Hepatocyte (in vitro differentiated cells): ENCODE measurements around the gene BCL10. TPM values are rescaled to one million over a fixed set of nuclear protein-coding genes. Genes with fewer than 3 reads are reported as not detected.
A peak's percentile ranks its signal among the peaks of the same experiment; 100 is the strongest.

Experiments used
- DNase-seq: peaks from one replicate; pipeline ENCODE4 v3.0.0-alpha.2; 2016; ENCODE audit warnings: low spot score
- H2AFZ ChIP-seq: fragments of 200-600 bp; sonication (generic); 2 replicates; pipeline ENCODE4 v1.6.0; 2016; ENCODE audit warnings: antibody characterized with exemption, mild to moderate bottlenecking
- H3K27ac ChIP-seq: fragments of 200-600 bp; sonication (generic); 2 replicates; pipeline ENCODE4 v1.5.1; 2016; ENCODE audit warnings: mild to moderate bottlenecking
- H3K27me3 ChIP-seq: fragments of 200-600 bp; sonication (generic); 2 replicates; pipeline ENCODE4 v1.6.1; 2016
- H3K36me3 ChIP-seq: fragments of 200-600 bp; sonication (generic); replicated peaks from 2 replicates; pipeline ENCODE4 v1.5.1; 2016; ENCODE audit warnings: low read depth; ENCODE audit not compliant: insufficient read depth
- H3K4me1 ChIP-seq: fragments of 200-600 bp; sonication (generic); 2 replicates; pipeline ENCODE4 v1.5.1; 2016; ENCODE audit warnings: mild to moderate bottlenecking, moderate library complexity; ENCODE audit not compliant: insufficient read depth
- H3K4me2 ChIP-seq: fragments of 200-600 bp; sonication (generic); 2 replicates; pipeline ENCODE4 v1.6.0; 2016
- H3K4me3 ChIP-seq: fragments of 200-600 bp; sonication (generic); 2 replicates; pipeline ENCODE4 v1.5.1; 2016; ENCODE audit warnings: mild to moderate bottlenecking
- H3K79me2 ChIP-seq: fragments of 200-600 bp; sonication (generic); 2 replicates; pipeline ENCODE4 v1.6.0; 2017; ENCODE audit warnings: mild to moderate bottlenecking
- H3K9me2 ChIP-seq: fragments of 200-600 bp; sonication (generic); replicated peaks from 2 replicates; pipeline ENCODE4 v1.6.0; 2017; ENCODE audit warnings: mild to moderate bottlenecking; ENCODE audit not compliant: insufficient read depth
- H3K9me3 ChIP-seq: fragments of 200-600 bp; sonication (generic); 2 replicates; pipeline ENCODE4 v1.5.1; 2016; ENCODE audit warnings: low read depth, mild to moderate bottlenecking
- H4K20me1 ChIP-seq: fragments of 200-600 bp; sonication (generic); 2 replicates; pipeline ENCODE4 v1.6.0; 2016; ENCODE audit warnings: mild to moderate bottlenecking; ENCODE audit not compliant: insufficient read depth, poor library complexity, severe bottlenecking
- CTCF ChIP-seq: fragments of 200-600 bp; sonication (generic); IDR thresholded peaks from 2 replicates; pipeline ENCODE4 v1.5.1; 2016; ENCODE audit warnings: antibody characterized with exemption, mild to moderate bottlenecking; ENCODE audit not compliant: poor library complexity
- EZH2 ChIP-seq: fragments of 200-600 bp; sonication (generic); IDR thresholded peaks from 2 replicates; pipeline ENCODE4 v1.6.1; 2016; ENCODE audit warnings: antibody characterized with exemption, mild to moderate bottlenecking, borderline replicate concordance
- EZH2phosphoT487 ChIP-seq: fragments of 200-600 bp; sonication (generic); IDR thresholded peaks from one replicate; pipeline ENCODE4 v1.6.1; 2018; ENCODE audit warnings: antibody characterized with exemption, mild to moderate bottlenecking, low read depth, moderate library complexity; ENCODE audit not compliant: unreplicated experiment, severe bottlenecking
- WGBS: methylation state at CpG from one replicate; pipeline ENCODE4 v1.1.6; 2016; ENCODE audit warnings: low lambda C conversion rate; ENCODE audit errors: missing lambda C conversion rate; 5-methylcytosine and 5-hydroxymethylcytosine counted together
- polyA plus RNA-seq: library from polyadenylated mRNA; unstranded; fragments of >200 nt; fragmentation: Nextera tagmentation; extraction: Ambion mirVana; gene quantifications from 2 replicates; pipeline ENCODE4 v1.2.1, GENCODE V29; 2016
- total RNA-seq: library from RNA; depleted of rRNA; stranded (reverse); fragments of >200 nt; gene quantifications from 2 replicates; pipeline ENCODE4 v1.2.3, GENCODE V29; 2014

The BCL10 gene
- total and polyA plus RNA-seq, 2 experiments from 2014 or later: 25.9 to 33.5 TPM

DNA sequence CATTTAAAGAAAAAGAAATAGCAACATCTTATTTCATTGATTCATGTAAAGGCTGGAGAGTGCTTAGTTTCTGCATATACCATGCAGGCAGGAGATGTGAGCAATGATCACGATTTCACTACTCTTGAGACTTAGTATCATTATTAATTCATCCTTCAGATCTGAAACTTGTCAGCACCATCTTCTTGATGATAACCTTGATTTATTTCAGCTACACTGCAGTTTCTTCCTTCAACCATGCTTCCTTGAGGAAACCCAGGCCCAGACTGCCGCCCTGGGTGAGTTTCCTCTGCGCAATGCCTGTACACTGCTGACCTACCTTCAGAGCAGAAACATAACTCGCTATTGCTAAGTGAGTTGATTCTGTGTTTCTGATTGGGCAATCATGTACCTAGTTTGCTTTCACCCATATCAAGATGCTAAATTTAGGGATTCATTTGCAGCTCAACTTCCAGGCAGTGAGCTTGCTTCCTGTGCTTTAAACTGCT lies 13.5 kb upstream of the BCL10 start:
- DNase-seq: no peak
- H3K4me3 ChIP-seq: no peak overlapping the region
- H3K9me2 ChIP-seq: no peaks in the 10 kb centered on the region
- H3K4me2 ChIP-seq: no peak overlapping the region
- 85% methylated on average over 4 of the region's 4 CpGs for WGBS
- no peaks in the 10 kb centered on the region for H3K36me3 ChIP-seq
- H3K4me1 ChIP-seq: no peaks in the 10 kb centered on the region
- no peak for TF ChIP-seq CTCF
- TF ChIP-seq EZH2: no peak
- TF ChIP-seq EZH2phosphoT487: no peak
- H2AFZ ChIP-seq: no peak overlapping the region
- no peak overlapping the region for H3K27ac ChIP-seq
- H3K79me2 ChIP-seq: no peaks in the 10 kb centered on the region
- no peaks in the 10 kb centered on the region for H3K27me3 ChIP-seq
- H3K9me3 ChIP-seq: no peaks in the 10 kb centered on the region
- no peaks in the 10 kb centered on the region for H4K20me1 ChIP-seq

DNA sequence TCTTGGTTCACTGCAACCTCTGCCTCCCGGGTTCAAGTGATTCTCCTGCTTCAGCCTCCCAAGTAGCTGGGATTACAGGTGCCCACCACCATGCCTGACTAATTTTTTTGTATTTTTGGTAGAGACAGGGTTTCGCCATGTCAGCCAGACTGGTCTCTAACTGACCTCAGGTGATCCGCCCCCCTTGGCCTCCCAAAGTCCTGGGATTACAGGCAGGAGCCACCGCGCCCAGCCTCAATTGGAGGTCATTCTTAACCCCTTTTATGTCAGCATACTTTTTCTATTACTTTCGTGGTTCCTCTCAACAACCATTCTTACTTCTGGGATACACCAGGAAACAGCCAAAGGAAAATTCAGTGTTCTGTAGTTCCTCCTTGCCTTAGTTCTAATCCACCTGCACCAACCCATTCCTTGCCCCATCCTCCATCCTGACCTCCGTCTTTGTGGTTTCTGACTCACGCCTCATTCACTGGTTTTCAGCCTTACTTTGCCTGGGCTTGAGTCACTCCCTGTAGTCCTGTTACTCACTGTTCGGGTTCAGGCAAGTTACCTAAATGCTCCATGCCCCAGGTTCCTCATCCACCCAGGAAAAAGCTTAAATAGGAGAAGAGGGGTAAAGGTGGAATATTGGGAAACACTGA lies 12.9 kb upstream of the BCL10 start:
- TF ChIP-seq CTCF (no peak), EZH2 (no peak), EZH2phosphoT487 (no peak)
- Histone ChIP-seq H3K4me2 (no peak overlapping the region), H2AFZ (no peak overlapping the region), H3K4me1 (no peaks in the 10 kb centered on the region), H3K27me3 (no peaks in the 10 kb centered on the region), H3K9me2 (no peaks in the 10 kb centered on the region), H3K27ac (no peak overlapping the region), H3K9me3 (no peaks in the 10 kb centered on the region), H3K79me2 (no peaks in the 10 kb centered on the region), H4K20me1 (no peaks in the 10 kb centered on the region), H3K4me3 (no peak overlapping the region), H3K36me3 (no peaks in the 10 kb centered on the region)
- peak; percentile 37 for DNase-seq
- whole genome bisulfite sequencing: 85% methylated on average over 9 of the region's 9 CpGs

- Histone ChIP-seq H3K4me3 (no peak overlapping the region), H3K79me2 (no peaks in the 10 kb centered on the region), H3K27me3 (no peaks in the 10 kb centered on the region), H3K9me3 (no peaks in the 10 kb centered on the region), H3K9me2 (no peaks in the 10 kb centered on the region), H3K4me1 (no peaks in the 10 kb centered on the region), H2AFZ (no peak overlapping the region), H3K27ac (no peak overlapping the region), H3K4me2 (no peak overlapping the region), H3K36me3 (no peaks in the 10 kb centered on the region), H4K20me1 (no peaks in the 10 kb centered on the region)
- DNase-seq: no peak
- no peak for TF ChIP-seq EZH2phosphoT487
- no peak for TF ChIP-seq EZH2
- no peak for TF ChIP-seq CTCF
- 87% methylated on average over 2 of the region's 2 CpGs for WGBS
These were observed 7.8 kb upstream of the BCL10 start for GRCh38 chr1:85284202-85284601.
